K562 (cell line): ENCODE measurements around the gene MYO7A. TPM values are rescaled to one million over a fixed set of nuclear protein-coding genes. Genes with fewer than 3 reads are reported as not detected.

ENCODE experiments used
- ATAC-seq: fragments of 200-7000 bp; cut with Tn5 transposase; 3 replicates; pipeline ENCODE4 v1.9.1; 2020; ENCODE audit warnings: moderate library complexity
- BruUV-seq: library from RNA; stranded (reverse); fragments of 400-500 nt; replicated peaks from 2 replicates; lab custom pipeline; 2021; lab: Mats Ljungman, UMichigan
- CTCF ChIA-PET: fragments of 300-600 bp; formaldehyde crosslinking; extraction: SDS; loops from one replicate; lab custom pipeline; 2021; ENCODE audit warnings: low intra/inter-chr PET ratio; lab: Yijun Ruan, JAX
- POLR2A ChIA-PET: fragments of 300-600, 350-650 bp; sonication (Branson Sonifier 250); formaldehyde crosslinking; extraction: SDS; loops from one replicate; lab custom pipeline; 2021; ENCODE audit warnings: antibody characterized with exemption, inconsistent platforms; lab: Yijun Ruan, JAX
- DNase-seq, 4 experiments: peaks; one replicate each; pipeline versions ENCODE4 v3.0.0 to v3.0.0-alpha.2; 2011 to 2018; ENCODE audit warnings: low spot score in 3 of 4, mixed read lengths in 3 of 4; ENCODE audit errors: extremely low read depth in 1 of 4
- FAIRE-seq: peaks from 2 replicates; lab custom pipeline; 2011; peaks lifted over from hg19 to GRCh38; lab: Jason Lieb, UNC
- H2AFZ ChIP-seq: 2 replicates; pipeline ENCODE4 v1.6.0; 2011; ENCODE audit warnings: low read depth, low read length, control low read depth, inconsistent platforms
- H3K27ac ChIP-seq: fragments of 200-600 bp; 3 replicates; pipeline ENCODE4 v1.8.0; 2011; ENCODE audit warnings: low read depth, mild to moderate bottlenecking, control low read depth, inconsistent platforms, low read length, moderate library complexity, mixed read lengths; ENCODE audit errors: extremely low read depth
- H3K27me3 ChIP-seq, 2 experiments: fragments of 300-600 bp in 1 of 2; 2 replicates in 1 of 2; 3 replicates in 1 of 2; pipeline versions ENCODE4 v1.6.0 to v1.8.0; 2011; ENCODE audit warnings: inconsistent platforms in 2 of 2, low read length in 2 of 2, mild to moderate bottlenecking in 1 of 2, mixed read lengths in 1 of 2, moderate library complexity in 1 of 2; ENCODE audit not compliant: control insufficient read depth in 2 of 2, insufficient read depth in 2 of 2
- H3K36me3 ChIP-seq: fragments of 300-600 bp; 3 replicates; pipeline ENCODE4 v1.8.0; 2011; ENCODE audit warnings: mild to moderate bottlenecking, low read length, inconsistent platforms; ENCODE audit not compliant: control insufficient read depth, insufficient read depth
- H3K4me1 ChIP-seq, 2 experiments: fragments of 200-600 bp in 1 of 2; replicated peaks in 1 of 2; 2 replicates in 1 of 2; 3 replicates in 1 of 2; pipeline versions ENCODE4 v1.5.1 to v1.8.0; 2011; ENCODE audit warnings: inconsistent platforms in 2 of 2, low read length in 2 of 2, mild to moderate bottlenecking in 1 of 2, mixed read lengths in 1 of 2, moderate library complexity in 1 of 2; ENCODE audit not compliant: control insufficient read depth in 2 of 2, insufficient read depth in 2 of 2
- H3K4me2 ChIP-seq: 2 replicates; pipeline ENCODE4 v1.6.1; 2011; ENCODE audit warnings: low read length, control low read depth, inconsistent platforms, mixed read lengths; ENCODE audit not compliant: insufficient read depth
- H3K4me3 ChIP-seq: fragments of 200-600 bp; sonication (generic), shearing (Covaris generic); 2 replicates; pipeline ENCODE4 v1.5.1; 2016; ENCODE audit warnings: control low read depth, inconsistent platforms
- H3K79me2 ChIP-seq: fragments of 200-600 bp; 3 replicates; pipeline ENCODE4 v1.8.0; 2011; ENCODE audit warnings: low read length, inconsistent platforms; ENCODE audit not compliant: control insufficient read depth, insufficient read depth
- H3K9ac ChIP-seq, 2 experiments: 2 replicates each; pipeline versions ENCODE4 v1.6.0 to v1.6.1; 2011; ENCODE audit warnings: low read depth in 2 of 2, low read length in 2 of 2, control low read depth in 1 of 2, inconsistent platforms in 1 of 2, mild to moderate bottlenecking in 1 of 2, mixed read lengths in 1 of 2; ENCODE audit not compliant: insufficient read depth in 1 of 2
- H3K9me1 ChIP-seq: one replicate; pipeline ENCODE4 v1.6.0; 2011; ENCODE audit warnings: inconsistent platforms, mild to moderate bottlenecking, low read length, moderate library complexity; ENCODE audit not compliant: control insufficient read depth, insufficient read depth
- H3K9me3 ChIP-seq: replicated peaks from 2 replicates; pipeline ENCODE4 v1.5.1; 2011; ENCODE audit warnings: low read depth, low read length, inconsistent platforms; ENCODE audit not compliant: control insufficient read depth, insufficient read depth
- H4K20me1 ChIP-seq: replicated peaks from 2 replicates; pipeline ENCODE4 v1.6.1; 2011; ENCODE audit warnings: low read length, inconsistent platforms, mixed read lengths; ENCODE audit not compliant: control insufficient read depth, insufficient read depth
- FOXJ3 ChIP-seq: sonication (generic); formaldehyde crosslinking; IDR thresholded peaks from 2 replicates; pipeline ENCODE4 v1.4.0; 2020; ENCODE audit warnings: mild to moderate bottlenecking, missing genetic modification reagents
- NFIC ChIP-seq: fragments of 450-650 bp; IDR thresholded peaks from 2 replicates; pipeline ENCODE4 v1.6.1; 2017; ENCODE audit warnings: mild to moderate bottlenecking, inconsistent platforms
- ZFP30 ChIP-seq: fragments of 250-450 bp; sonication (Bioruptor Pico); IDR thresholded peaks from 2 replicates; pipeline ENCODE4 v1.8.0; 2022; ENCODE audit warnings: moderate library complexity, mild to moderate bottlenecking, inconsistent platforms, borderline replicate concordance
- ZNF274 ChIP-seq: IDR thresholded peaks from 2 replicates; pipeline ENCODE4 v1.6.1; 2011; ENCODE audit warnings: low read depth, mild to moderate bottlenecking, low read length, moderate library complexity, borderline replicate concordance
- ZNF830 ChIP-seq: fragments of 250-450 bp; sonication (Bioruptor Pico); IDR thresholded peaks from 2 replicates; pipeline ENCODE4 v1.5.0; 2021; ENCODE audit warnings: mild to moderate bottlenecking
- WGBS: fragments of 100-300 bp; shearing (Covaris generic); methylation state at CpG from one replicate; pipeline ENCODE4 v1.1.6; 2016; ENCODE audit warnings: low coverage, mixed read lengths; ENCODE audit not compliant: insufficient coverage; ENCODE audit errors: missing lambda C conversion rate; 5-methylcytosine and 5-hydroxymethylcytosine counted together
- in situ Hi-C: fragments of 300-500 bp; cut with MboI; formaldehyde crosslinking; loops from 4 replicates; pipeline ENCODE4 v1.15.0; 2018; ENCODE audit warnings: inconsistent platforms, mixed read lengths
- intact Hi-C: fragments of 100-400 bp; cut with micrococcal nuclease; formaldehyde crosslinking; loops from 2 replicates; pipeline ENCODE4 v1.14.2; 2022
- polyA plus RNA-seq, 8 experiments: library from polyadenylated mRNA; depleted of rRNA in 4 of 8; stranded (reverse) in 5 of 8; unstranded in 3 of 8; fragments of >200 nt; fragmentation: Nextera tagmentation in 2 of 8; fragmentation: Illumina TruSeq in 1 of 8; extraction: Ambion mirVana in 2 of 8; extraction: Trizol in 1 of 8; gene quantifications; 2 replicates each; pipeline versions ENCODE4 v1.2.1 to v1.2.3, GENCODE V29; 2011 to 2014; ENCODE audit warnings: inconsistent platforms in 1 of 8, missing spikeins in 1 of 8
- total RNA-seq, 7 experiments: library from RNA; depleted of rRNA in 6 of 7; stranded (reverse); fragments of >200 nt in 6 of 7; fragmentation: Illumina TruSeq in 2 of 7; extraction: Trizol in 2 of 7; gene quantifications; 2 replicates each; pipeline versions ENCODE4 v1.2.1 to v1.2.3, GENCODE V29; 2011 to 2021; ENCODE audit warnings: low replicate concordance in 1 of 7

The MYO7A gene
- total and polyA plus RNA-seq, 9 of the 15 experiments (the other 6 are each of a cell fraction or from before 2014, with no cell fraction given), result 0.01 to 0.11 (median 0.07) TPM; not detected in 1

DNA sequence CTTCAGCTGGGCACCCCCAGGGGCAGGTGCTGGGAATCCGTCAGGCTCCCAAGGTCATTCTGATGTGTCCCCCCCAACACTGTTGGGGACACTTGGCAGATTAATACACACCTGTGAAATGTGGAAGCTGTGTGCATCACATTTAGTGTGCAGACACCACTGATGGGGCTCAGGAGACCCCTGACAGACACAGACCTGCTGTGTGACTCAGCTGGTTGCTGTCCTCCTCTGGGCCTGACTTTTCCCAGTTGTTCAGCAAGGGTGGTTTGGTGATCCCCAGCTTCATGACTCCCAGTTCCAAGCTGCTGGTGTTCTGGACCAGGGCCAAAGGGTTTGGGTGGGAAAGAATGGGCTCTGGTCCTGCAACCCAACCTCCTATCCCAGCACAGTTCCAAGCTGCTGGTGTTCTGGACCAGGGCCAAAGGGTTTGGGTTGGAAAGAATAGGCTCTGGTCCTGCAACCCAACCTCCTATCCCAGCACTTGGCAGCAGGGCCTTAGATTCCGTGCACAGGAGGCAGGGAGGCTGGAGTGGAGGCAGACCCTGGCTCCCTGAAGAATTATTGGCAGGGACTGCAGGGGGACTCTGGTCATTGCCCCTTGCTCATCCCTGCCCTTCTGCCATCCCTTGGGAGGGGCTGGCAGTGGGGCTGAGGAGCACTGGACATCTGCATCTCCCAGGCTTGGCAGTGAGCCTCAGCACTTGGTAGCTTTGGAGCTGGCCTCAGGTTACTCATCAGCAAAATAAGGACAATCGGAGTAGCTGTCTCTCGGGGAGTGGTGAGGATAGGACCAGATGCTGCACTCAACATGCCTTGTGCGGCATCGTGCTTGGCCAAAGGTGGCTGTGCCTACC is 33.8 kb upstream of the MYO7A start:
- Histone ChIP-seq H4K20me1 (peaks cover 7% of the 10 kb centered on the region; the same call in 1 of the 2 replicates), H3K9ac (no peak overlapping the region; a peak in 1 of 4 replicates), H3K36me3 (no peaks in the 10 kb centered on the region), H3K9me1 (no peaks in the 10 kb centered on the region), H3K4me3 (no peak overlapping the region), H3K4me2 (no peak overlapping the region), H3K4me1 (peaks cover 0 to 13% of the 10 kb centered on the region in 2 experiments; a peak in 2 of 5 replicates), H3K9me3 (no peaks in the 10 kb centered on the region), H3K79me2 (no peaks in the 10 kb centered on the region), H2AFZ (no peak overlapping the region), H3K27ac (no peak overlapping the region), H3K27me3 (peaks cover 0 to 26% of the 10 kb centered on the region in 2 experiments; a peak in 3 of 5 replicates)
- BruUV-seq, result no TSS peak
- intact Hi-C loops (loop anchor here (5.0 kb wide), 1 partner anchor 362 kb away; no protein-coding TSS in a partner anchor), in situ Hi-C loops (loop anchor here (5.0 kb wide), 1 partner anchor 47 kb away; no protein-coding TSS in a partner anchor)
- TF ChIP-seq FOXJ3 (CRISPR knock-in tag) (no peak), ZFP30 (CRISPR knock-in tag) (no peak), NFIC (peak; percentile 54), ZNF830 (CRISPR knock-in tag) (no peak), ZNF274 (no peak)
- ATAC-seq (no peak), FAIRE-seq (no peak), DNase-seq (no peak)
- POLR2A ChIA-PET, result interaction anchor here (0.6 kb wide), 1 partner anchor 114 kb away, joined by 3 read pairs; no protein-coding TSS in a partner anchor
- CTCF ChIA-PET, result interaction anchor here (0.6 kb wide), 1 partner anchor 15 kb away, joined by 3 read pairs; no protein-coding TSS in a partner anchor
- WGBS, result 5% methylated on average over 6 of the region's 6 CpGs
